ENCODE data around the gene SAPCD1. TPM values are rescaled to one million over a fixed set of nuclear protein-coding genes. Genes with fewer than 3 reads are reported as not detected.

The SAPCD1 gene
- total and polyA plus RNA-seq, 2 donors (not counting 3 experiments of a cell fraction or from before 2014, with no cell fraction given) = 1.6 to 11.7 TPM

- dilution Hi-C loops (cut with MboI; ENCODE audit: extremely low pct_ligation_motif_present, low sequenced_read_pairs) = no loop called here
- DNase-seq (ENCODE audit: low read depth, low spot score) (no peak), FAIRE-seq (no peak)
- no peak overlapping the region for H3K4me3 ChIP-seq (replicated peaks in 1 of 3; ENCODE audit: insufficient read depth in 1 of 3, low read depth in 1 of 3, low read length in 3 of 3)
- peaks cover 4% of the 10 kb centered on the region for H3K4me1 ChIP-seq (ENCODE audit: control insufficient read depth, extremely low read depth, insufficient read depth, low read length)
- no peaks in the 10 kb centered on the region for H3K79me2 ChIP-seq (ENCODE audit: control insufficient read depth, insufficient read depth, low read length)
- H4K20me1 ChIP-seq (replicated peaks; ENCODE audit: control insufficient read depth, extremely low read depth, insufficient read depth, low read length) = no peaks in the 10 kb centered on the region
- no peak overlapping the region for H2AFZ ChIP-seq (ENCODE audit: low read depth, low read length)
- no peaks in the 10 kb centered on the region for H3K9me3 ChIP-seq (replicated peaks; ENCODE audit: control insufficient read depth, insufficient read depth, low read length)
- no peaks in the 10 kb centered on the region for H3K9me1 ChIP-seq (replicated peaks; ENCODE audit: control insufficient read depth, extremely low read depth, insufficient read depth, low read length)
- no peak overlapping the region for H3K27ac ChIP-seq (ENCODE audit: insufficient read depth, low read depth, low read length)
- BruUV-seq (replicated peaks) = no TSS peak
- intact Hi-C loops (cut with micrococcal nuclease) = no loop called here
- no peaks in the 10 kb centered on the region for H3K27me3 ChIP-seq (ENCODE audit: control insufficient read depth in 2 of 2, insufficient read depth in 2 of 2, low read length in 2 of 2)
- CTCF ChIA-PET = interaction anchor here (4.2 to 6.6 kb wide), 2 partner anchors 16 to 55 kb away, joined by 61 to 71 read pairs; no protein-coding TSS in a partner anchor
- peaks cover 0 to 20% of the 10 kb centered on the region in 2 experiments for H3K36me3 ChIP-seq (ENCODE audit: control insufficient read depth in 2 of 2, extremely low read depth in 1 of 2, insufficient read depth in 2 of 2, low read length in 2 of 2)
- POLR2A ChIA-PET = no interaction called here
- TF ChIP-seq POLR2A (IDR thresholded peaks at IDR 0.05; ENCODE audit: low read depth, low read length) = no peak
- no peak overlapping the region for H3K9ac ChIP-seq (replicated peaks; ENCODE audit: extremely low read depth, insufficient read depth, low read length)
- H3K4me2 ChIP-seq (ENCODE audit: insufficient read depth, low read length) = no peak overlapping the region
Measured at GRCh38 chr6:31775633-31776484, 13.4 kb downstream of the SAPCD1 start.

GRCh38 chr6:31776485-31776988 lies 14.1 kb downstream of the SAPCD1 start:
- no peak overlapping the region for H3K9ac ChIP-seq (replicated peaks; ENCODE audit: extremely low read depth, insufficient read depth, low read length)
- dilution Hi-C loops (cut with MboI; ENCODE audit: extremely low pct_ligation_motif_present, low sequenced_read_pairs) = no loop called here

More at GRCh38 chr6:31776485-31776988, 14.1 kb downstream of the SAPCD1 start:
- ChIA-PET CTCF (interaction anchor here (1.4 to 2.0 kb wide), 3 partner anchors 15 to 29 kb away, joined by 3 to 10 read pairs (median 4); no protein-coding TSS in a partner anchor), POLR2A (no interaction called here)
- Histone ChIP-seq H2AFZ (ENCODE audit: low read depth, low read length) (no peak overlapping the region), H3K27me3 (ENCODE audit: control insufficient read depth in 2 of 2, insufficient read depth in 2 of 2, low read length in 2 of 2) (no peaks in the 10 kb centered on the region), H3K4me3 (replicated peaks in 1 of 3; ENCODE audit: insufficient read depth in 1 of 3, low read depth in 1 of 3, low read length in 3 of 3) (no peak overlapping the region), H3K79me2 (ENCODE audit: control insufficient read depth, insufficient read depth, low read length) (no peaks in the 10 kb centered on the region), H3K9me1 (replicated peaks; ENCODE audit: control insufficient read depth, extremely low read depth, insufficient read depth, low read length) (no peaks in the 10 kb centered on the region), H3K27ac (ENCODE audit: insufficient read depth, low read depth, low read length) (no peak overlapping the region), H3K36me3 (ENCODE audit: control insufficient read depth in 2 of 2, extremely low read depth in 1 of 2, insufficient read depth in 2 of 2, low read length in 2 of 2) (peaks cover 0 to 22% of the 10 kb centered on the region in 2 experiments), H4K20me1 (replicated peaks; ENCODE audit: control insufficient read depth, extremely low read depth, insufficient read depth, low read length) (no peaks in the 10 kb centered on the region), H3K4me1 (ENCODE audit: control insufficient read depth, extremely low read depth, insufficient read depth, low read length) (peaks cover 4% of the 10 kb centered on the region), H3K9me3 (replicated peaks; ENCODE audit: control insufficient read depth, insufficient read depth, low read length) (no peaks in the 10 kb centered on the region), H3K4me2 (ENCODE audit: insufficient read depth, low read length) (no peak overlapping the region)
- BruUV-seq (replicated peaks) = no TSS peak
- DNase-seq (ENCODE audit: low read depth, low spot score) (no peak), FAIRE-seq (no peak)
- intact Hi-C loops (cut with micrococcal nuclease) = no loop called here
- TF ChIP-seq FOS (IDR thresholded peaks at IDR 0.05; ENCODE audit: borderline replicate concordance, insufficient read depth, low read length) (no peak), POLR2AphosphoS5 (IDR thresholded peaks at IDR 0.05; ENCODE audit: insufficient read depth, low read depth, low read length) (no peak), GATA2 (IDR thresholded peaks at IDR 0.05; ENCODE audit: insufficient read depth, insufficient read length, low read depth, low read length) (no peak), POLR2A (IDR thresholded peaks at IDR 0.05; ENCODE audit: low read depth, low read length) (no peak), EZH2 (IDR thresholded peaks at IDR 0.05; ENCODE audit: borderline replicate concordance, low read depth, low read length, severe bottlenecking) (no peak), MAX (IDR thresholded peaks at IDR 0.05; ENCODE audit: insufficient read depth, insufficient read length) (no peak), MYC (IDR thresholded peaks at IDR 0.05; ENCODE audit: low read depth, low read length) (no peak), CTCF (IDR thresholded peaks at IDR 0.05; ENCODE audit: extremely low read depth in 1 of 2, insufficient read depth in 1 of 2, low read depth in 1 of 2, low read length in 2 of 2) (no peak), JUN (IDR thresholded peaks at IDR 0.05; ENCODE audit: borderline replicate concordance, insufficient read depth, insufficient read length, low read depth) (no peak)

Measured in endothelial cell of umbilical vein (primary cell).